GM19468 (cell line): Measurements from ENCODE around the gene TCAF1.
"Not testable (repeated sequence)": the region's sequence is repeated elsewhere in the genome, so short reads cannot be mapped to it uniquely, and the experiment has no call there.

ENCODE experiments used
- ATAC-seq: cut with Tn5 transposase; IDR thresholded peaks from one replicate; pipeline ENCODE4 v1.9.1; 2021; ENCODE audit warnings: mild to moderate bottlenecking, moderate library complexity, moderate number of reproducible peaks; ENCODE audit not compliant: unreplicated experiment; ENCODE audit errors: extremely low read depth

TCAF1 gene

GRCh38 chr7:143806664-143807071 lies 95.3 kb downstream of the TCAF1 start:
- ATAC-seq = not testable (repeated sequence)
